HG03139 (cell line): ENCODE data around the gene DGKZ.
"Not testable (repeated sequence)": the region's sequence is repeated elsewhere in the genome, so short reads cannot be mapped to it uniquely, and the experiment has no call there.

Source experiments
- ATAC-seq: cut with Tn5 transposase; IDR thresholded peaks from one replicate; pipeline ENCODE4 v1.9.1; 2021; ENCODE audit not compliant: unreplicated experiment

DGKZ gene

GRCh38 chr11:46346886-46347636, at the start of gene DGKZ:
TSS of gene DGKZ (plus strand) at chr11:46347463. CDS start at chr11:46347660, 197 bp downstream.
- peak; percentile 48 for ATAC-seq

GRCh38 chr11:46298699-46299433, 48.4 kb upstream of the DGKZ start:
- ATAC-seq: no peak

GRCh38 chr11:46299451-46299961, 47.8 kb upstream of the DGKZ start:
- ATAC-seq: no peak

- no peak for ATAC-seq
Observed at GRCh38 chr11:46300270-46300669, 47.0 kb upstream of the DGKZ start.

GRCh38 chr11:46302866-46303265, 44.4 kb upstream of the DGKZ start:
- no peak for ATAC-seq

GRCh38 chr11:46304036-46304435, 43.2 kb upstream of the DGKZ start:
- not testable (repeated sequence) for ATAC-seq

GRCh38 chr11:46304605-46305179, 42.6 kb upstream of the DGKZ start:
- ATAC-seq: no peak

GRCh38 chr11:46305295-46305694, 42.0 kb upstream of the DGKZ start:
- ATAC-seq: no peak

- ATAC-seq: no peak
Observed at GRCh38 chr11:46306296-46306853, 40.9 kb upstream of the DGKZ start.

- ATAC-seq: no peak
Observed at GRCh38 chr11:46307369-46307768, 39.9 kb upstream of the DGKZ start.

GRCh38 chr11:46307785-46308341, 39.4 kb upstream of the DGKZ start:
- ATAC-seq: no peak

GRCh38 chr11:46308631-46309419, 38.4 kb upstream of the DGKZ start:
- no peak for ATAC-seq

GRCh38 chr11:46309814-46310259, 37.4 kb upstream of the DGKZ start:
- no peak for ATAC-seq

- ATAC-seq: no peak
Observed at GRCh38 chr11:46315033-46315738, 32.1 kb upstream of the DGKZ start.

GRCh38 chr11:46315783-46316563, 31.3 kb upstream of the DGKZ start:
- no peak for ATAC-seq

- ATAC-seq: no peak
Observed at GRCh38 chr11:46319074-46319453, 28.2 kb upstream of the DGKZ start.

- no peak for ATAC-seq
Observed at GRCh38 chr11:46321757-46322156, 25.5 kb upstream of the DGKZ start.

GRCh38 chr11:46322759-46323158, 24.5 kb upstream of the DGKZ start:
- ATAC-seq: no peak
